Activated CD4-positive, alpha-beta T cell treated with anti-CD3 and anti-CD28 coated beads, Interleukin-10, Interleukin-2, amounts not matched to agents 100 ng/mL and 50 ng/mL, durations not matched to agents 16 hours and 8 hours (primary cell): ENCODE results near the gene RPTOR.

Experiments used
- DNase-seq: peaks from one replicate; pipeline ENCODE4 v3.0.0-alpha.2; 2020

Gene RPTOR

DNA sequence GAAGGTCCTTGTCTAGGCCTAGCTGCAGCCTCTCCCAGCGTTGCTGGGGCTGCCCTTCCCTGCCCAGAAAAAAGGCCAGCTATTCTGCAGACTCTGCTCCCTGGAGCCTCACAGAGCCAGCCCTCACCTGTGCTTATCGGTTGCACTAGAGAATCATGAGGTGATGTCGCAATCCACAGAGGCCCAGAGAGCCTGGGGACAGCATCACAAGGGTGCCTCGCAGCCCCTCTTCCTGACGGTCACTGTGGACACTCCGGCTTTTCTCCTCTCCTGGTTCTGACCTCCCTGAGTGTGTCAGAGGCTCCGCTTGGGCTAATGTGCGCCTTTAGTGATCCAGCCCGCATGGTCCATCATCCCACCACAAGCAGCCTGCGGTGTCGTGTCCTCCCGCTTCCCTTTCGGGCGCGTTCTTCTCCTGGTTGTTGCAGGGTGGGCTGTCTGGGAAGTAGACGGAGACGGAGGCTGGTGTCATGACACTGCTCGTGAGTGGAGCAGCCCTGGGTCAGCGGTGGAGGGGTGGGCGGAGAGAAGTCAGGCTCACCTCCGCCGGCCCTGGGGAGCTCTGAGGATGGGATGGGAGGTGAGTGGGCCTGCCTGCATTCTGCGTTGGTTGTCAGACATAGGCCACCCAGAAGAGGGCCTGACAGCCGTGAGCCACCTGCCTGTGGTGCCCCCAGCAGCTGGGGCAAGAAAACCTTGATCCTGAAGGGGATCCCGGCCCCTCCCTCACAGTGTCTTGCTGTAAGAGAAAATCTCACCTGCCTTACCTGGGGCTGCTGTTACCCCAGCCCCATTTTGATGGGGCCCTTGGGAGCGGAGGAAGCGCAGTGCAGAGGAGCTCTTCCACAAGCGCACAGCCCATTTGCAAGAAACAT, 281.1 kb downstream of the RPTOR start:
- DNase-seq, result no peak

DNA sequence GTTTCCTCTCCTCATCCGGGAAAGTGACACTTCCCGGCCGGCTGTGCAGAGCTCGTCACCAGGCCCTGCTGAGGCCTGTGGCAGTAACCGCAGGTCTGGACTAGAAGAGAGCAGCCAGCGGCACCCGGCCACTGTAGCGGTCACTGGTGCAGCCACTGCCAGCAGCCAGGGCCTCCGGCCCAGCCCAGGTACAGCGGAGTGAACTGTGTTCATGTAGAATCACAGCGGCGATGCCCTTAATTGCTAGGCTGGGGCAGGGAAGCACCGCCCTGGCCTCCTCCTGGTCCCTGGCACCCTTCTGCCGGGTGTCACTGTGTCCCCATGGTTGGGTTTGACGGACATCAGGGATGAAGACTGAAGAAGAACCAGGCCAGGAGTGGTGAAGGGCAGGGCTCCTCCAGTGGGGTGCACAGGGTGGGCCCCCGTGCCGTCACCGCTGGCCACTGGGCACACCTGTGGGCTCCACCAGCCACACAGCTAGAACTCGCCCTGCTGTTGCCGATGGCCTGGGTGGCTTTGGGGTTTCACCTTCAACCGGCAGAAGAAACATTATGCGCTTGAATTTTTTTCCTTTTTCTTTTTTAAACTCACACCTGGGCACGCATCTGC, 281.8 kb downstream of the RPTOR start:
- DNase-seq, result no peak

DNA sequence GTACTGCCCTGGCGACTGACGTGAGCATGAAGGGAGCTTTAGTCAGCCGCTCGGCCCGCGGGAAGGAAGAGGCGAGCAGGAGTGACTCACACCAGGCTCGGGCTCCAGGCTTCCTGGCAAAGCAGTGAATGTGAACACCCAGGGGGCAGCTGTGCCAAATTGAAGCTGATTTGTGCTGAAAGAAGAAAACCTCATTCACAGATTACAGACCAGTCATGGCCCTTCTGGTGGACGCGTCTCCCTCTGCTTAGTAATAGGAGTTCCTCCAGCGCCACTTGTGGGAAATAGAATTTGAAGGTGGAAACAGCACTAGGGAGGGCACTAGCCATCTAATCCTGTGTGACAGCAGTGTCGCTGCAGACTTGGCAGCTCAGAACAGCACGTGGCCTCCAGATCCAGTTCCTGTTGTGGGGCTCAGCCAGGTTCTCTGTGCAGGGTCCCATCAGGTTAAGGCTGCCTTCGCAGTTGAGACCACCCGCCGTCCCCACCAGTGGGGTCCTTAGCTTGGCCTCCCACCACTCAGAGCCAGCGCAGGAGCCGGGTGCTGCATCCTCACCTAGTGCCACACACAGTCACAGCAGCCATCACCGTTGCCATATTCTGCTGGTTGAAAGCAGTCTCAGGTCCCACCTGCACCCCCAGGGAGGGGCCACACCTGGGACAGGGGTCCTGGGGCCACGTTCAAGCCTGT, 282.5 kb downstream of the RPTOR start:
- peak; percentile 56 for DNase-seq

DNA sequence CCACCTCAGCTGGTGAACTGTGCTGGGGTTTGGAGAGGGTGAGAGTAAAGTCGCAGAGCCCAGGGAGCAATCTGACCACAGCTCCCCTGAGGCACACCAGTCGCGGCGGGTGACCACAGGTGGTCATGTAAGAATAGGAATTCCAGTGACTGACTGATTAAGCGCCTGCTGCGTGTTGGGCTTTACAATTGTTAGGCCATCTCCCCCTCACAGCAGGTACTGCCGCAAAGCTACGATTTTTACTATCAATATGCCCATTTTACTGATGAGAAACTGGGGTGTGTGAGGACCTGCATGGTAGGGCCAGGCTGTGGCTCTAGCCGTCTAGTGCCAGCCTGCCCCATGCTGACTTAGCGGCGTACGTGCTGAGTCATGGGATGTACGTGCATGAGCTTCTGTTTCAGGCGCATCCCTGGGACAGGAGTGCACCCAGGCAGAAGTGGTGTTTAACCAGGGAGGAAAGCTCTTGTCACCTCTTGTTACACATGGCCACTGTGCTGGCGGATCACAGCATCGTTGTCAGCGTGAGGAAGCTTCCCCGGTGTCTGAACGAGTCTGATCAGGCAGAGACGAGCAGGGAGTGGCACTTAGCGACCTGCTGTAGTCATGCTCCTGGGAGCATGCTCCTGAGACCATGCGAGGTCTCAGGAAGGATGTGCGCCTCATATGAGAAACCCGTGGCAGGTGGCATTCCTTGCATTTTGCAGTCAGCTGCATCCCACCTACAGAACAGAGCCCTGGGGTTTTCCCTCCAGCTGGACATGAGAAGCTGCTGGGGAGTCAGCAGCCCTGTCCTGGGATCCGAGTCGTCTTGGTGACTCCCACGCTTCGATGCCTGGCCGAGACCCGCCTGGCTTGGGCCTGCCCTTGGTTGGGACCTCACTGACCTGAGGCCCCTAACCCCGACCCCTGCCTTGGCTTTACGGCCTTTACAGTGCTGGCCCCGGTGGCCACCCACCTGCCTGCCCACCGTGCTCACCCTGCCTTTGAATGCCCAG, 283.3 kb downstream of the RPTOR start:
- DNase-seq, result no peak

DNA sequence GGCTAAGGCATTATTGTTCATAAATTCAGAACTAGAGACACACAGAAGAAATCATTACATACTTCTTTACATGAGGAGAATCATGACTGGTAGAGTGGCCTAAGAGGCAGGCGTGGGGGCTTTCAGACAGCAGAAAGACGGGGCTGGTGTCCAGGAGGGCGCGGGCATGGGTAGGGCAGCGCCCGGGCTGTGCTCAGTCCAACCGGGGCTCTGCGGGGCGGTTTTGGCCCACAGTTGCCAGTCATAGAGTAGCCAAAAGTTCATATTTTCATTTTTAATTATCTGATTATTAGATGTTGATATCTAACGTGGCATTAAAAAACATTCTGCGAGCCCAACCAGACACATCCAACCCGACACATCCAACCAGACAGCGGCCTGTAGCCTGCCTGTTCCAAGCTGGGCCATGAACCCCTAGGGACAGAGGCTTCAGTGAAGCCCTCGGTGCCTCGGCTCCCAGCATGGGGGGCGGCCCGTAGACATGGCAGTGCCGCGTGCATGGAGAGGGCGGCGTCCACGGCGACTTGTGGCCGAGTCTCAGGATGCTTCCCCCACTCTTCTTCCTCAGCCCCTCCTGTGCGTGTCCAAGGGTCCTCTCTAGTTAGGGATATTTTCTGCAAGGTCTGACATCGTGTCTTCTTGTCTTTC, 284.7 kb downstream of the RPTOR start:
- DNase-seq, result no peak

DNA sequence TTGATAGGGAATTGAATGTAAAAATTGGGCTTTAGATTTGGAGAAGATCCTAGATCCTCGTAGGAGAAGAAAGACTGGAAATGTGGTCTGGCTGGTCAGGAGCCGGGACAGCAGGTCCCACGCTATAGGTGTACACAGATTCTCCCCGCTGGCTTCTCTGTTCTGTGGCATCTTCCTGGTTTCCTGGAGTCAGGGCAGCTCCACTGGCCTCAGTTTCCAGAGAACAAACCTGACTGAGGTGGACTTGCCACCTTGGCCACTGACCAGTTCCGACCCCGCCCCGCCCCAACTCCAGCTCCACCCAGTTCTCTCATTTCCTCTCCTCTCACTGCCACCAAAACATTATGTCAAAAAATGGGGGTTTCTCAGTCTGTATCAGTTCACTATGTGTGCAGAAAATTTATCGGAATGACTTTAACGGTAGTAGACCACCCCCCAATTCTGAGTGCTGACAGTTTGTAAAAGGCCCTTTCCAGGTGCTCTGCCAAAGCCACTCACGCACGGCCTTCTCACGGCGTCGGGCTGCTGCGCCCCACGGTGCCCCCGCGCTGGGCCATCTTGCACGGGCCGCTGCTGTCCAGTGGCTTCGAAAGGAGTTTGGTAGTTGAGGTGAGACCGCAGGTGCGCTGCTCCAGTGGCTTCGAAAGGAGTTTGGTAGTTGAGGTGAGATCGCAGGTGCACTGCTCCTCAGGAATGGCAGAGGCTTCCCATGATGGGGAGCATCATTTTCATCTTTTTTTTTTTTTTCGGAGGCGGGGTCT, 285.6 kb downstream of the RPTOR start:
- DNase-seq, result no peak

DNA sequence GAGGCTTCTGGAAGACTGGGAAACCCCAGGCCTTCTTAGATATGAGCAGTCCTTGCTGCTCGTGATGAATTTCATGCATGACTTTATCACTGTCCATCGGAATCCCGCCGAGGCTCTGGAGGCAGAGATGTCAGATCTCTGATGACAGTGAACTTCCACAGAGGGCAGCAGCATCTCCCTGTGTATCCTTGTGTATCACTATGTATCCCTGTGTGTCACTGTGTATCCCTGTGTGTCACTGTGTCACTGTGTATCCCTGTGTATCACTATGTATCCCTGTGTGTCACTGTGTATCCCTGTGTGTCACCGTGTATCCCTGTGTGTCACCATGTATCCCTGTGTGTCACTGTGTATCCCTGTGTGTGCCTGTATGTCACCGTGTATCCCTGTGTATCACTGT, 286.9 kb downstream of the RPTOR start:
- no peak for DNase-seq

DNA sequence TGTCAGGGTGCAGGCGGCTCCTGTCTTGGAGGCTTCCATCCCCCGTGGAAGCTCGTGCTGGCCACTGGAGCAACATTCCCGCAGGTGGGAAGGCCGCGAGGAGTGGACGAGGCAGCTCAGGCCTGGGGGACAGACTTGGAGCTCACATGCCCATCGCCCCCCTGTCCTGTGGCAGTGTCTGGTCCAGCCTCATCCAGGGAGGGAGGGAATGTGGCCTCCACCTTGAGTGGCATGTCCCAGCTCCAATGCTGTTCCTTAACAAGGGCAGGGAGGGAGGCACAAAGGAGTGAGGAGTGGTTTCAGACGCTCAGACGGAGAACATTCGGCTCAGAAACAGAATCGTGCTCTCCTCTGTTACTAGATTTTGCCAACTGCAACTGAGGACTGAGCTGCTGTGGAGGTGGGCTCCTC, 287.6 kb downstream of the RPTOR start:
- no peak for DNase-seq

DNA sequence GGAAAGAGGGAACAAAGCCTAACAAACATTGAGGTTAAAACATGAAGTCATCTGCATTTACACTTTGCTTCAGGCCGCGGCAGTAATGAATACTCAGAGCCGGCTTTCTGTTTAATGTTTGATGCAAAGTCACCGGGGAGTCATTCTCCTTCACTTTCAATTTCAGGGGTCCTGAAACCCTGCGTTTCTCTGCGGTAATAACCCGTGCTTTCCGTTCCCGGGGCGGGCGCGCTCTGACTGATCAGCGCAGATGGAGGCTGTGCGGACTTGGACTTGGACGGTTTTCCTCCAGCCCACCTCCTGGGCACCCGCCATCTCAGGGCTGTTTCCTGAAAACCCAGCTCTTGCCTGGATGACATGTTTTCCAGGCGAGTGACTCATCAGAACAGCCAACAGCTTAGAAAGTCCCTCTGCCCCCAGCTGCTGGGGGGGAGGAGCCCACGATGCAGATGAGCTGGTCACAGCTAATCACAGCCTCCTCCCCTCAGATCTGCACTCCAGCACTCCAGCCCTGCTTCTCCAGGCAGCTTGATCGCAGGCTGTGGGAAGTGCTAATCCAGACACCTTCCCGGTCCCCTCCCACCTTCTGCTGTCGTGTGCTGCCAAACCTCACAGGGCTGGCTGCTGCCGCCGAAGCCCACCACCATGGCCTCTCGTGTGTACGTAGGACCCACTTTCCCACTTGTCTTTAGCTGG, 288.4 kb downstream of the RPTOR start:
- DNase-seq, result peak; percentile 93

DNA sequence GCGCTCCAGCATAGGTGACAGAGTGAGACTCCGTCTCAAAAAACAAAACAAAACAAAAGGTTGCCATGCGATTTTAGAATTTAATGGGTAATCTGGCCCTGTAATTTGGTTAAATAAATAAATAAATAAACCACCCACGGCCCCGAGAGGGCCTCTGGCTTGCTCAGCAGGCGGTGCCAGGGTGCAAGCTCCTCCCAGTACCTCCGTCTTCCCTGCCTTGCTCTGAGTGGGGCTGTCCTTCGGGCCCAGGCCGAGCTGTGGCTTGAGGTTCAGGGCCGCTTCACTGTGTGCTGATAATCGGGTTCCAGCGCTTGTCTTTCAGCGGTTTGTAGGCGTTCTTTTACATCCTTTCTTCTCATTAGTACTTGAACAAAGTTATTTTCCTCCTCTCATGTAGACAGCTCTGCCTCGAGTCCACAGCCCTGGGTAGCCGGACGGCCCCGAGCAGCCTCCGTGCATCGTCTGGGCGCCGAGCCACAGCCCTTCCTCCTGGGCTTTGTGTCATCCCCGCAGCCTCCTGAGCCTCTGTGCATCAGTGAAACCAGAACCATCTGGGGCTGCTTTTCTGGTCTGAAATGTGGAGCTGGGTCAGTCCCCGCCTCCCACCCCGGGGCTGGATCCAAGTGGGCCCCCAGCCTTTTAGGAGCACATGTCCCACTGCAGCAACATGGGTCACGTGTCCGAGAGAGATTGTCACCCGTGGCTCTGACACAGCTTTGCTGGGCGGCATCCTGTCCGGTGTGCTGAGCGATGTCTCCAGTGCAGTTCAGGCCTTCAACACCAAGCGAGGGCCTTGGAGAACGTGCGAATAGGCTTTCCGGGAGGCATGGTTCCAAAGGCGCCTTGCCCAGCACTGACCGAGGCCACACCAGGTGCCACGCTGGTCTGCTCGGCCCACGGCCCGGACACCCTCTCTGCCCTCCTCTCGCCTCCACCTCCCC, 289.6 kb downstream of the RPTOR start:
- DNase-seq, result no peak

DNA sequence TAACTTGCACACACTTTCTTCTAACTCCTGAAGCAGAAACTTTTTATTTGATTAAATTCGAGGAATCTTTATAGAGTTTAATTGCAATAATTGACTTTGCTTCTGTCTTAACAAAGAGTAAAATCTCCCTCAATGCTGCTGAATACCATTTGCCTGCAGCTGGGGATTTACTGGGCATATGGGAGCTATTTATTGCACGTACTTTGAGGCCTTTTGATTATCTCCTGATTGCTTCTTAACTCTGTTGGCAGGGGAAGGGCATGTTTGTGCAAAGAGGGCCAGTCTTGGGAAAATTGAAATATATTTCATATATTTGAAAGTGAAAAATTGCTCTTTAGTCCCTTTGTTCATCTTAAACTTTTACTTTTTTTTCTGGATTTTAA, 290.2 kb downstream of the RPTOR start:
- DNase-seq, result no peak

DNA sequence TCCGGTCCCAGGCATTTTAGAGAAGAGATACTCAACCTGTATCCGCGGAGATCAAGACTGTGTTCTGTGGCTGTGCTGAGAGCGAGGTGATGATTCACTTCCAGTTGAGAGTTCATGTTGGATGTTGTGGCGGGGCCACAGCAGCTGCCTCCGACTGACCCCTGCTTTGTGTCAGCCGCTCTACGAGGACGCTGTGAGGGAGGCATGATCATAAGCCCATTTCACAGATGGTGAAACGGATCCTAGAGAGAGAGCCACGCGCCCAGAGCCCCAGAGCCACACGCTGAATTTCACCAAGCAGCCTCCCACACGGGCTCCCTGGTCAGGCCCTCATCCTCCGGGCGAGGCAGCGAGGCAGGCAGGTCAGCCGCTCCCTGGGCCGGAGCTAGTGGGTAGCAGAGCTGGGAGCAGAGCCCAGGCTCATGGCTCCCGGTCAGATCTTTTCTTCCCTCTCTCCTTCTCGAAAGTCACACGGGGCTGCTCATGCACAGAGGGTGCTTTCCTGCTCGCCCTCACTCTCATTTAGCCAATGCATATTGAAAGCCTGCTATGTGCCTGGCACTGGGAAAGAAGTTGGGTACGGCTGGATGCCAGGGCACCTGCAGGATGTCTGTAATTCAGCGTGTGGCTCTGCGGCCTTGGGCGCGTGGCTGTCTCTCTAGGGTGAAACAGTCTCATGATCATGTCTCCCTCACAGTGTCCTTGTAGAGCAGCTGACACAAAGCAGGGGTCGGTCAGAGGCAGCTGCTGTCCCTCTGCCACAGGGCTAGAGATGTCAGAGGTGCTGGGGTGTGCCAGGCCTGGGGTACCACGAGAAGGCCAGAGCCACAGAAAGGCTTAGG, 291.4 kb downstream of the RPTOR start:
- no peak for DNase-seq

DNA sequence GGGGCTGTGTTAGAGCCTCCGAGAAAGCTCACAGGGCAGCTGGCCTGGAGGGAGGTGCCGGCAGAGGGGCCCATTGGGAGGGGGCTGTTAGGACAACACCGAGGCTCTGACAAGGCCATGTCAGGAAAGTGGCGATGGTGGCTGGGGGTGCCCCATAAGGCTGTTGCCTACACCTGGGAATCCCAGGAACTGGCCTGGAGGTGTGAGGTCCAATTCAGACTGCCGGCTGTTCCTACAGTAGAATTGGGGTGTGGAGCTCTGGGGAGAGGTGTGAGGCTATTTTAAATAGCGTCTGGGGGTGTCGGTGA, 292.0 kb downstream of the RPTOR start:
- DNase-seq, result no peak

DNA sequence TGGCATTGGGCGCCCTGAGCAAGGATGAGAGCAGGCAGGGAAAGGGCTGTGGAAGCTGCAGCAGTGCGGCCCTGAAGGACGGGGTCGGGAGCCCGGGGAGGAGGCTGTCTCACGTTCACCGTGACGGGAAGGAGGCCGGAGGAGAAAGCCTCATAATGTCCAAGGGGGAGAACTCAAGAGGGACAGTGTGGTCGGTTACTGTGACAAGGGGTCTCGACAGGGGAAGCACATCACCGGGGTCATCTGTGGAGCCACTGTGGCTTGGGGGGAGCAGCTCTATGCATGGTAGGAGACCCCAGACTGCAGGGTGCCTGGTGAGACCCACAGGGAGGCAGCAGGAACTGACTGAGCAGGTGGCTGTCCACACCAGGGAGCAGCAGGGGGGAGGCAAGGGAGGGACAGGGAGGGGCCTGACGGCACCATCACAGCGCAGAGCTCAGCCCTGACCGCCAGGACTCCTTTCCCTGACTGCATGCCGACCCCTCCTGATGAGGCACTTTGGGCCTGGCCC, 292.4 kb downstream of the RPTOR start:
- no peak for DNase-seq

DNA sequence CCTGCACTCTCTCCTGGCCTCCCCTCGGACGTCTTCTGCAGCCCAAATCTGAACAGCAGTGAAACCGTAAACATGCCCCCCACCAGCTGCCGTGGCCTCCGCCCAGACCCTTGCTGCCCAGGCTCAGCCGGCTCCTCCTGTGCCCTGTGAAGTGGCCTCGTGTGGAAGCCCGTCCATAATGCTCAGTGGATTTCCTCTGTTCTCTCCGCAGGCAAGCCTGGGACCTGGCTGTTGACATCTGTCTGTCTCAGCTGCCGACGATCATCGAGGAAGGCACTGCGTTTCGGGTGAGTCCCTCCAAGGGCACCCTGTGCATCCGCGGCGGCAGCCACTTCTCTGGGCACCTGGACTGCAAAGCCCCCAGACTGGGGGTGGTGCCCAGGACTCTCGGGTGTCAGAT, 293.1 kb downstream of the RPTOR start:
- DNase-seq, result no peak

DNA sequence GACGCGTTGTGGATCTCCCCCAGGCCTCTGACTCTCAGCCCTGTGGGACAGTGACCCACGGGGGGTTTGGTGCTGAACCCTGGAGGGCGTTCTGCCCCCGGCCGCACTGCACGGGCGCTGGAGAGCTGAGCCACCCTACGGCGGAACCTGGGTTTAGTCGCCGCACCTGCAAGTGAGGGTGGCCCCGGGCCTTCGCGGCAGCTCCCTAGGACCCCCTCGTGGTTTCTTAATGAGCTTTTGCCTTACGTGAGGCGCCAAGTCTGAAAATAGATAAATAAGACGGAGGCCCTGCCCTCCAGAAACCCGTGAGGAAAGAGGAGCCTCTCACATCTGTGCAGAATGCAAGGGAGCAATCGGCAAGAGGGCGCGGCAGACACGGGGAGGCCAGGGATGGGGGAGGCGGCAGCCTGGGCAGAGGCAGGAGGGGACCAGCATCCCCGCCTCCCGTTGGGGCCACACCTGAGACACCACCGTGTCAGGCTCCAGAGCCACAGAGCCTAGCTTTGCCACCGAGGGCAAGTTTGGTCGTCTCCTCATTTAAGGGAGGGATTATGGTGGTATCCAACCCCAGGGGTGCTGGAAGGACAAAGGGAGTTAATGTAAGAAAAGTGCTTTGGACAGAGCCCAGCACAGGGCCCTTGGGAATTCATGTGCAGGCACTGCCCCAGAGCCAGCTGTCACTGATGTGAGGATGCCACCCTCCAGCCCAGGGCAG, 293.8 kb downstream of the RPTOR start:
- no peak for DNase-seq

DNA sequence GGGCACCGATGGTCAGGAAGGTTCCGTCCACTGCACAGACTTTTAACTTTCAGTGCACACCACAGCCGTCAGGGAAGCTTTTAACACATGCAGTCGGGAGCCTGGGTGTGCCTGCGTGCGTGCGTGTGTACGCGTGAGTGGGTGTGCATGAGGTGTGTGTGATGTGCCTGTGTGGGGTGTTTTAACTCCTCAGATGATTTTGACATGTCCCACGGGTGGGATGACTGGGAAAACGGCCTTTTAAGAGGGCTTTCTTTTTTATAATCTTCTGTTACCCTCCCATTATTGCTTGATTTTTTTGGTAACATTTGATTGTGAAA, 294.3 kb downstream of the RPTOR start:
- no peak for DNase-seq

DNA sequence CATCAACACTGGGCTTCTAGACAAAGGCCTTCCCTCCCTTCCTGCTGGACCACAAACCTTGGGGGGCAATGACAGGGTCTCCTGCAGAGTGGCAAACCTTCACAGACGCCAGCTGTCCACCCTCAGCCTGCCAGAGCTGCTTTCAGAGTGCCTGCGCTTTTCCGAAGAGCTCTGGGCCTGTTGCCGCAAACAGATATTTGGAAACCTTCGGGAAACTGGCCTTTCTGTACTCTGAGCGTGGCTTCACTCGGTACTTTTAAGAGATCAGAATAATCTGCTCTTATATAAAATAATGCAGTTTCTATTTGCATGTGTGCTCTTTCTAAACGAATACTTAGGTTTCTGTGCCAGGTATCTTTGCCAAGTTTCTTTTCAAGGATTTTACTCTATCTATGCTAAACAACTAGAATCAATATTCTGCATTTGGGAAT, 294.9 kb downstream of the RPTOR start:
- DNase-seq, result no peak
